ENCODE data around the gene PIPOX. TPM values are rescaled to one million over a fixed set of nuclear protein-coding genes. Genes with fewer than 3 reads are reported as not detected.

Gene PIPOX
- total RNA-seq, 1 donor from 2014 or later: 3.7 TPM

DNA sequence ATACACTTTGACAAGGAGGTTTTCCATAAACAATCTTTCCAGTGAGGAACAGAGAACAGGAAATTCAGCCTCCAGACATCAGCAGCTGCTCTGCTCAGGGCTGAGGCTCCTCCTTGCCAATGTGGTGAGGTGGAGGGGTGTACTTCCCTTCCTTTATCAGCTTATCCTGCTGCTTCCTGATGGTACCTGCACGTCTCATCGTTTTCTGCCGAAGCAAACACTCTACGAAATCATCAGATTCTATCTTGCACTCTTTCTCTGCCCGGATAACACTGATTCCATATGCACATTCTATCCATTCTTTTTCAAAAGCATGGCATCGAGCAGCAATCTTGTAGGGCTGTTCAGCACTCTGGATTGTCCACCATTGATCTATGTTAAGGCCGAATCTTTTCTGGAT lies 21.7 kb upstream of the PIPOX start:
- Mint-ChIP-seq H3K27ac (no peak overlapping the region), H3K4me1 (peaks cover 34% of the 10 kb centered on the region), H3K27me3 (ENCODE audit: insufficient read depth, low read depth) (peaks cover 13% of the 10 kb centered on the region), H3K36me3 (no peaks in the 10 kb centered on the region), H3K4me3 (no peak overlapping the region), H3K9me3 (no peaks in the 10 kb centered on the region)
- Histone ChIP-seq H3K27ac (no peak overlapping the region), H3F3A (ENCODE audit: low read depth) (peaks cover 42% of the 10 kb centered on the region), H3K9ac (no peak overlapping the region), H3K4me1 (peaks cover 30% of the 10 kb centered on the region), H3K36me3 (no peaks in the 10 kb centered on the region), H3K4me2 (no peak overlapping the region), H3K4me3 (no peak overlapping the region), H2AFZ (replicated peaks) (no peak overlapping the region), H3K27me3 (peaks cover 11% of the 10 kb centered on the region), H3K79me2 (ENCODE audit: low read depth) (no peaks in the 10 kb centered on the region), H3K9me3 (ENCODE audit: low read depth) (no peaks in the 10 kb centered on the region), H4K20me1 (ENCODE audit: low read depth) (no peaks in the 10 kb centered on the region)
- no peak for DNase-seq (ENCODE audit: low spot score)
- TF ChIP-seq EZH2 (IDR thresholded peaks at IDR 0.05): no peak
- no peak for TF ChIP-seq EZH2phosphoT487 (IDR thresholded peaks at IDR 0.05)
- TF ChIP-seq, protein P1, sequence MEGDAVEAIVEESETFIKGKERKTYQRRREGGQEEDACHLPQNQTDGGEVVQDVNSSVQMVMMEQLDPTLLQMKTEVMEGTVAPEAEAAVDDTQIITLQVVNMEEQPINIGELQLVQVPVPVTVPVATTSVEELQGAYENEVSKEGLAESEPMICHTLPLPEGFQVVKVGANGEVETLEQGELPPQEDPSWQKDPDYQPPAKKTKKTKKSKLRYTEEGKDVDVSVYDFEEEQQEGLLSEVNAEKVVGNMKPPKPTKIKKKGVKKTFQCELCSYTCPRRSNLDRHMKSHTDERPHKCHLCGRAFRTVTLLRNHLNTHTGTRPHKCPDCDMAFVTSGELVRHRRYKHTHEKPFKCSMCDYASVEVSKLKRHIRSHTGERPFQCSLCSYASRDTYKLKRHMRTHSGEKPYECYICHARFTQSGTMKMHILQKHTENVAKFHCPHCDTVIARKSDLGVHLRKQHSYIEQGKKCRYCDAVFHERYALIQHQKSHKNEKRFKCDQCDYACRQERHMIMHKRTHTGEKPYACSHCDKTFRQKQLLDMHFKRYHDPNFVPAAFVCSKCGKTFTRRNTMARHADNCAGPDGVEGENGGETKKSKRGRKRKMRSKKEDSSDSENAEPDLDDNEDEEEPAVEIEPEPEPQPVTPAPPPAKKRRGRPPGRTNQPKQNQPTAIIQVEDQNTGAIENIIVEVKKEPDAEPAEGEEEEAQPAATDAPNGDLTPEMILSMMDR (IDR thresholded peaks at IDR 0.05): no peak

DNA sequence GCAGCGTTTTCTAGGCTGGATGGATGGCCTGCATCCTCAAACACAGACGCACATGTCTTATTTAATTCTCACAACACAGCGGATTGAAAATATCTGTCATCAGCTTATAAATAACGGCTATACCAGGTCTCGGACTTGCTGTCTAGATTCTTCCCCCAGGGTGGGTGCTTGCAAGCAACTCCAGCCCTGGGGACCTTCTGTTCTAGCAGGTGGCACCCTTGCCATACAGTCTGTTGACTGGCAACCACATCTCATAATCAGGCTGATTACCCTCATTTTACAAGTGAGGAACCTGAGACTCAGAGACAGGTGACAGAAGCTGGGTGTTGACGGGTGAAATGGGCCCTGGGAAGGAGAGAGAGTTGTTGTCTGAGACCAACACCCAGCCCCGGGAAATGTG lies 20.9 kb upstream of the PIPOX start:
- peaks cover 34% of the 10 kb centered on the region for H3K4me1 Mint-ChIP-seq
- DNase-seq (ENCODE audit: low spot score): no peak
- Histone ChIP-seq H3K36me3 (no peaks in the 10 kb centered on the region), H3K27ac (no peak overlapping the region), H3K9ac (no peak overlapping the region), H3K4me2 (no peak overlapping the region), H3K4me1 (peaks cover 30% of the 10 kb centered on the region), H3F3A (ENCODE audit: low read depth) (peaks cover 42% of the 10 kb centered on the region), H3K79me2 (ENCODE audit: low read depth) (no peaks in the 10 kb centered on the region), H4K20me1 (ENCODE audit: low read depth) (no peaks in the 10 kb centered on the region), H3K9me3 (ENCODE audit: low read depth) (no peaks in the 10 kb centered on the region), H3K4me3 (no peak overlapping the region), H3K27me3 (peaks cover 11% of the 10 kb centered on the region), H2AFZ (replicated peaks) (no peak overlapping the region)
- no peaks in the 10 kb centered on the region for H3K36me3 Mint-ChIP-seq
- H3K9me3 Mint-ChIP-seq: no peaks in the 10 kb centered on the region
- no peak overlapping the region for H3K27ac Mint-ChIP-seq
- H3K4me3 Mint-ChIP-seq: no peak overlapping the region
- H3K27me3 Mint-ChIP-seq (ENCODE audit: insufficient read depth, low read depth): peaks cover 15% of the 10 kb centered on the region
- no peak for TF ChIP-seq EZH2phosphoT487 (IDR thresholded peaks at IDR 0.05)
- no peak for TF ChIP-seq EZH2 (IDR thresholded peaks at IDR 0.05)
- TF ChIP-seq, protein P1 (IDR thresholded peaks at IDR 0.05): no peak

DNA sequence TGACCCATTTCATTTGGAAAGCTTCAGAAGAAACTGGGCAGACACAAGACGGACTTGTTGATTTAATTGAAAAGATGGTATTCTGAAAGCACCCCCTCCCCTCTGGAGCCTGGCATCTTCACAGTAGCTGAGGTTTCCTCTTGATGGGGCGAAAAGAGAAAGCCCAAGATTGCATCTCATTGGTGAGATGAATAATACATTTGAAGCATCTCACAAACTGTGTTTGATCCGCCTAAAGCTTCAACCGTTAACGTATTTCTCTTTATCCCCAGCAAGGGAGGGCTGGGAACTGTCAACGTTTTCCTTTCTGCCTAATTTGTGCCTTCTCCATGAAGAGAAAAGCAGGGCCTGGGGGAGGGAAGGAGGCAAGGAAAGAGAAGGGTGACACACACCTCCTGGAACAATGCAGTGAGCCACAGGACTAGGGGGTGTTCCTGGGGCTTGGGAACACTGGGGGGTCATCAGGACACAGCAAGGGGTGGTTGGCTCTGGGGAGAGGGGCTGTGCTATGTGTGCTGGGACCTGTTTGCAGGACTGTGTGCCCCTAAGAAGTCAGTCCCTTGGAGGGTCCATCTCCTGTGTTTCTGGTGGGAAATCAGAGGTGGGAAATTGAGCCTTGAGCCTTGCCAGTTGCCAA lies 18.5 kb upstream of the PIPOX start:
- no peak overlapping the region for H3K4me3 Mint-ChIP-seq
- peaks cover 26% of the 10 kb centered on the region for H3K27me3 Mint-ChIP-seq (ENCODE audit: insufficient read depth, low read depth)
- peaks cover 34% of the 10 kb centered on the region for H3K4me1 ChIP-seq
- no peak overlapping the region for H2AFZ ChIP-seq (replicated peaks)
- no peaks in the 10 kb centered on the region for H3K79me2 ChIP-seq (ENCODE audit: low read depth)
- H3K4me3 ChIP-seq: no peak overlapping the region
- H3K36me3 Mint-ChIP-seq: no peaks in the 10 kb centered on the region
- H3K4me2 ChIP-seq: no peak overlapping the region
- H3K9me3 Mint-ChIP-seq: no peaks in the 10 kb centered on the region
- H3K9me3 ChIP-seq (ENCODE audit: low read depth): no peaks in the 10 kb centered on the region
- H4K20me1 ChIP-seq (ENCODE audit: low read depth): no peaks in the 10 kb centered on the region
- TF ChIP-seq, protein P1 (IDR thresholded peaks at IDR 0.05): no peak
- TF ChIP-seq EZH2phosphoT487 (IDR thresholded peaks at IDR 0.05) (no peak), EZH2 (IDR thresholded peaks at IDR 0.05) (no peak)
- no peak for DNase-seq (ENCODE audit: low spot score)
- no peak overlapping the region for H3K27ac Mint-ChIP-seq
- no peak overlapping the region for H3K9ac ChIP-seq
- peaks cover 39% of the 10 kb centered on the region for H3F3A ChIP-seq (ENCODE audit: low read depth)
- peaks cover 45% of the 10 kb centered on the region for H3K4me1 Mint-ChIP-seq
- H3K36me3 ChIP-seq: no peaks in the 10 kb centered on the region
- H3K27ac ChIP-seq: no peak overlapping the region
- H3K27me3 ChIP-seq: peaks cover 11% of the 10 kb centered on the region
